ENCODE measurements around the gene TCEA2. TPM values are rescaled to one million over a fixed set of nuclear protein-coding genes. Genes with fewer than 3 reads are reported as not detected.

The TCEA2 gene
- total and polyA plus RNA-seq, 2 donors (not counting 1 experiment from before 2014, with no cell fraction given) = 58.1 to 63.9 TPM

DNA sequence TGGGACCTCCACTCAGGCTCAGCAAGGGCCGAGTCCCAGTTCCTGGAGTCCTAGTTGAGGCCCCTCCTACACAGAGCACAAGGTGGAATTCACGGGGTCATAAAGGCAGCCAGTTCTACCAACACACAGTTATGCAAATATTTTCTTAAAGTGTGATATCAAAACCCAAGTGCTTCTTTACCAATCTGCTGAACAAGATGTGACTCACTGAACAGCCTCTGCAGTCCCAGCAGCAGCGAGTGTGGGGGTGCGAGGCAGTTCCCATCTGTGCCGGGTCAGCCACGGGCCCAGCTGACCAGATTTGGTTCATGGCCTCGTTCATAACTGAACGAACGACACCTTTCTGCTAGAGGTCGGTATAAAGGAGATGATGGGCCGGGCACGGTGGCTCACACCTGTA lies 4.5 kb upstream of the TCEA2 start:
- Histone ChIP-seq H3K9me3 (ENCODE audit: control extremely low read depth in 1 of 3, control insufficient read depth in 2 of 3, insufficient read depth in 1 of 3, low read length in 2 of 3) (peaks cover 0 to 8% (median 0%) of the 10 kb centered on the region in 3 donors), H3K4me2 (replicated peaks; ENCODE audit: low read depth, low read length, poor library complexity, severe bottlenecking) (peak overlapping the region; percentile 36), H3K4me3 (ENCODE audit: control extremely low read depth in 1 of 5, extremely low read depth in 1 of 5, insufficient read depth in 1 of 5, low read depth in 2 of 5, low read length in 4 of 5) (no peak overlapping the region), H2AFZ (ENCODE audit: insufficient read depth, low read depth, low read length, poor library complexity, severe bottlenecking) (no peak overlapping the region), H4K20me1 (ENCODE audit: control insufficient read depth, insufficient read depth, low read length, poor library complexity, severe bottlenecking) (no peaks in the 10 kb centered on the region), H3K79me2 (ENCODE audit: control insufficient read depth, insufficient read depth, low read length) (peaks cover 4% of the 10 kb centered on the region), H3K27me3 (replicated peaks in 1 of 4; ENCODE audit: control extremely low read depth in 1 of 4, control insufficient read depth in 3 of 4, insufficient read depth in 4 of 4, low read length in 3 of 4) (peaks cover 0 to 29% (median 9%) of the 10 kb centered on the region in 4 experiments), H3K9ac (ENCODE audit: low read length) (no peak overlapping the region), H3K4me1 (ENCODE audit: control insufficient read depth in 2 of 2, insufficient read depth in 2 of 2, low read length in 2 of 2) (peaks cover 17 to 31% of the 10 kb centered on the region in 2 donors), H3K27ac (ENCODE audit: low read length in 2 of 2) (no peak overlapping the region), H3K36me3 (replicated peaks in 1 of 2; ENCODE audit: control extremely low read depth in 1 of 2, control insufficient read depth in 1 of 2, extremely low read depth in 1 of 2, insufficient read depth in 2 of 2, low read length in 1 of 2) (no peaks in the 10 kb centered on the region)
- peaks cover 18% of the 10 kb centered on the region for H3K4me1 Mint-ChIP-seq
- DNase-seq (no peak), ATAC-seq (ENCODE audit: low read depth) (no peak)
- intact Hi-C loops (cut with micrococcal nuclease) = no loop called here
- peaks cover 15% of the 10 kb centered on the region for H3K27me3 Mint-ChIP-seq
- WGBS (ENCODE audit: insufficient coverage) = 75% methylated on average over 12 of the region's 12 CpGs
- CTCF ChIA-PET = interaction anchor here (0.5 to 3.2 kb wide), 8 partner anchors 11 to 192 kb away, joined by 3 to 22 read pairs (median 6); partner anchors contain the start of genes LKAAEAR1, PRPF6 and SAMD10
- no peak for TF ChIP-seq EZH2 (IDR thresholded peaks at IDR 0.05; ENCODE audit: borderline replicate concordance, insufficient read depth, low read depth, low read length, poor library complexity, severe bottlenecking)
- H3K9me3 Mint-ChIP-seq (ENCODE audit: insufficient read depth) = no peaks in the 10 kb centered on the region
- H3K4me3 Mint-ChIP-seq = peak overlapping the region; percentile 39
- POLR2A ChIA-PET = interaction anchor here (0.7 kb wide), 1 partner anchor 19 kb away, joined by 11 read pairs; no protein-coding TSS in a partner anchor
- peak overlapping the region; percentile 56 for H3K27ac Mint-ChIP-seq

GRCh38 chr20:64062276-64062595 lies 762 bp upstream of the TCEA2 start:
- ChIA-PET POLR2A (interaction anchor here (0.6 to 1.6 kb wide), 6 partner anchors 12 to 541 kb away, joined by 3 to 15 read pairs (median 3); partner anchors contain the start of genes OPRL1, PPDPF, RGS19 and UCKL1), CTCF (interaction anchor here (1.0 to 1.9 kb wide), 9 partner anchors 11 to 154 kb away, joined by 3 to 16 read pairs (median 4); partner anchors contain the start of genes LKAAEAR1, OPRL1, PRPF6 and RGS19)
- ATAC-seq (ENCODE audit: low read depth) = no peak
- Histone ChIP-seq H4K20me1 (ENCODE audit: control insufficient read depth, insufficient read depth, low read length, poor library complexity, severe bottlenecking) (peaks cover 6% of the 10 kb centered on the region), H3K27me3 (replicated peaks in 1 of 4; ENCODE audit: control extremely low read depth in 1 of 4, control insufficient read depth in 3 of 4, insufficient read depth in 4 of 4, low read length in 3 of 4) (no peaks in the 10 kb centered on the region), H3K4me1 (ENCODE audit: control insufficient read depth in 2 of 2, insufficient read depth in 2 of 2, low read length in 2 of 2) (peaks cover 54 to 63% of the 10 kb centered on the region in 2 donors), H3K79me2 (ENCODE audit: control insufficient read depth, insufficient read depth, low read length) (peaks cover 7% of the 10 kb centered on the region), H3K4me3 (ENCODE audit: control extremely low read depth in 1 of 5, extremely low read depth in 1 of 5, insufficient read depth in 1 of 5, low read depth in 2 of 5, low read length in 4 of 5) (peak overlapping the region in 4 of 5 experiments; percentile 49 to 79 (median 70)), H3K9ac (ENCODE audit: low read length) (peak overlapping the region; percentile 83), H3K36me3 (replicated peaks in 1 of 2; ENCODE audit: control extremely low read depth in 1 of 2, control insufficient read depth in 1 of 2, extremely low read depth in 1 of 2, insufficient read depth in 2 of 2, low read length in 1 of 2) (no peaks in the 10 kb centered on the region), H3K9me3 (ENCODE audit: control extremely low read depth in 1 of 3, control insufficient read depth in 2 of 3, insufficient read depth in 1 of 3, low read length in 2 of 3) (no peaks in the 10 kb centered on the region), H3K4me2 (replicated peaks; ENCODE audit: low read depth, low read length, poor library complexity, severe bottlenecking) (peak overlapping the region; percentile 98), H3K27ac (ENCODE audit: low read length in 2 of 2) (peak overlapping the region; percentile 34 to 69), H2AFZ (ENCODE audit: insufficient read depth, low read depth, low read length, poor library complexity, severe bottlenecking) (peak overlapping the region; percentile 90)
- 75% methylated on average over 4 of the region's 5 CpGs for WGBS (ENCODE audit: insufficient coverage)
- intact Hi-C loops (cut with micrococcal nuclease) = loop anchor here (5.0 kb wide), 2 partner anchors 355 to 405 kb away; partner anchors contain the start of genes ARFRP1, RTEL1 and ZGPAT
- TF ChIP-seq, protein P1, sequence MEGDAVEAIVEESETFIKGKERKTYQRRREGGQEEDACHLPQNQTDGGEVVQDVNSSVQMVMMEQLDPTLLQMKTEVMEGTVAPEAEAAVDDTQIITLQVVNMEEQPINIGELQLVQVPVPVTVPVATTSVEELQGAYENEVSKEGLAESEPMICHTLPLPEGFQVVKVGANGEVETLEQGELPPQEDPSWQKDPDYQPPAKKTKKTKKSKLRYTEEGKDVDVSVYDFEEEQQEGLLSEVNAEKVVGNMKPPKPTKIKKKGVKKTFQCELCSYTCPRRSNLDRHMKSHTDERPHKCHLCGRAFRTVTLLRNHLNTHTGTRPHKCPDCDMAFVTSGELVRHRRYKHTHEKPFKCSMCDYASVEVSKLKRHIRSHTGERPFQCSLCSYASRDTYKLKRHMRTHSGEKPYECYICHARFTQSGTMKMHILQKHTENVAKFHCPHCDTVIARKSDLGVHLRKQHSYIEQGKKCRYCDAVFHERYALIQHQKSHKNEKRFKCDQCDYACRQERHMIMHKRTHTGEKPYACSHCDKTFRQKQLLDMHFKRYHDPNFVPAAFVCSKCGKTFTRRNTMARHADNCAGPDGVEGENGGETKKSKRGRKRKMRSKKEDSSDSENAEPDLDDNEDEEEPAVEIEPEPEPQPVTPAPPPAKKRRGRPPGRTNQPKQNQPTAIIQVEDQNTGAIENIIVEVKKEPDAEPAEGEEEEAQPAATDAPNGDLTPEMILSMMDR (IDR thresholded peaks at IDR 0.05) = no peak
- no peak for TF ChIP-seq EZH2 (IDR thresholded peaks at IDR 0.05; ENCODE audit: borderline replicate concordance, insufficient read depth, low read depth, low read length, poor library complexity, severe bottlenecking)
- H3K4me3 Mint-ChIP-seq = peak overlapping the region; percentile 88
- no peak overlapping the region for H3K27ac Mint-ChIP-seq
- no peaks in the 10 kb centered on the region for H3K9me3 Mint-ChIP-seq (ENCODE audit: insufficient read depth)
- no peaks in the 10 kb centered on the region for H3K27me3 Mint-ChIP-seq
- H3K4me1 Mint-ChIP-seq = peaks cover 53% of the 10 kb centered on the region
- DNase-seq = no peak

Data from B cell (primary cell).